A549 treated with CORT108297 at 1 μM for 4 hours (cell line): ENCODE data around the gene PCDHA7. TPM values are rescaled to one million over a fixed set of nuclear protein-coding genes. Genes with fewer than 3 reads are reported as not detected.

Experiments used
- total RNA-seq: library from RNA; stranded (reverse); fragments of 200-300 nt; extraction: Qiagen RNA extraction; gene quantifications from 5 replicates; pipeline ENCODE4 v1.2.3, GENCODE V29; 2022

Gene PCDHA7
- total RNA-seq, 1 experiment from 2014 or later, result 0.12 TPM

DNA sequence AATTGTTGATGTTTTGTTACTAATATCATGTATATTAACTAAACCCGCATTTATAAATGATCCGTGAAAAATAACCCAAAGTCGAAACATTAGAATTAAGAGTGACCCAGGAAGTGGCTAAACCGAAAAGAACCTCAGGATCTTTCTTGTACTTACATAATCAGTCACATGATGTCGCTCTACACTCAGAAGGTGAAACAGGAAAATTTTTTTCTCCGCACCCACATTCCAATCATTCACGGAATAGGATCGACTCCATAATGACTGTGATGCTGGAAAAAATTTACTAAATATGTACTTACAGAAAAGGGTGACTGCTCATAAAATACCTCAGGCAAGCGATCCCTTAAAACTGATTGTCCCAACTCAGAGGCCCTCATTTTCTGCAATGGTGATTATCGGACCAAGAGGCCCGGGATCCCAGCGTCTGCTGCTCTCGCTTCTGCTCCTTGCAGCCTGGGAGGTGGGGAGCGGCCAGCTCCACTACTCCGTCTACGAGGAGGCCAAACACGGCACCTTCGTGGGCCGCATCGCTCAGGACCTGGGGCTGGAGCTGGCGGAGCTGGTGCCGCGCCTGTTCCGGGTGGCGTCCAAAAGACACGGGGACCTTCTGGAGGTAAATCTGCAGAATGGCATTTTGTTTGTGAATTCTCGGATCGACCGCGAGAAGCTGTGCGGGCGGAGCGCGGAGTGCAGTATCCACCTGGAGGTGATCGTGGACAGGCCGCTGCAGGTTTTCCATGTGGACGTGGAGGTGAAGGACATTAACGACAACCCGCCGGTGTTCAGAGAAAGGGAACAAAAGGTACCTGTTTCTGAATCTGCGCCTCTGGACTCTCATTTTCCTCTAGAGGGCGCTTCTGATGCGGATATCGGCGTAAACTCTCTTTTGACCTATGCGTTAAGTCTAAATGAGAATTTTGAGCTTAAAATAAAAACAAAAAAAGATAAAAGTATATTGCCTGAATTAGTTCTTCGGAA, 41.3 kb downstream of the PCDHA7 start, which contains the start of gene PCDHA12:
Gene PCDHA12, plus strand, starts transcription at position 224 of the 981 bp plus-strand sequence. Its CDS starts 165 bp downstream, at position 389.

DNA sequence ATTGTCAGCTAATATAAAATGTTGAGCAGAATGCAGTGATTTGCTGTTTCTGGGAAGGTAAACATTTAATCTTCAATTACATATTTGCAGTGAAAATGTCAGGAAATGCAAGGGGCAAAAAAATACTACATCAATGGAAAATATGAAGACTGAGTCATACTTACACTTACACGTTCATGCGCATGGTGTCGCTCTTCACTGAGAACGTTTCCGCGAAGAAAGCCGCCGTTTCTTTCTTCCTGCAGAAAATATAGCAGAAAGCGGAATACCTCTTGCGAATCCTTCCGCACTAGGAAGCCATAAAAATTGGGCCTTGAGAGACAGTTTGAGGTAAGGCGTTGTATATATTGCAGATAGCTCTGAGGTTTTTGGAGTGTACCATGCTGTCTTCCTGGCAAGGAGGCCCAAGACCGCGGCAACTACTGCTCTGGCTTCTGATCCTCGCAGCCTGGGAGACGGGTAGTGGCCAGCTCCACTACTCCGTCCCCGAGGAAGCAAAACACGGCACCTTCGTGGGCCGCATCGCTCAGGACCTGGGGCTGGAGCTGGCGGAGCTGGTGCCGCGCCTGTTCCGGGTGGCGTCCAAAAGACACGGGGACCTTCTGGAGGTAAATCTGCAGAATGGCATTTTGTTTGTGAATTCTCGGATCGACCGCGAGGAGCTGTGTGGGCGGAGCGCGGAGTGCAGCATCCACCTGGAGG, 48.0 kb downstream of the PCDHA7 start, which contains the start of gene PCDHA13:
Gene PCDHA13, plus strand, starts transcription at position 236 of the 702 bp plus-strand sequence. Its CDS starts 145 bp downstream, at position 381.

Other genes starting within 250 kb of the PCDHA7 start
- gene CD14, start 201.1 kb upstream of the PCDHA7 start, total RNA-seq, result 4.2 to 5.3 TPM (median 4.5 TPM) in 5 replicates
- 11.6 to 17.6 TPM (median 14.7 TPM) in 5 replicates for gene TMCO6, start 194.8 kb upstream of the PCDHA7 start, total RNA-seq
- 101 to 133 TPM (median 119 TPM) in 5 replicates for gene NDUFA2, start 186.6 kb upstream of the PCDHA7 start, total RNA-seq
- 83.4 to 125 TPM (median 91.1 TPM) in 5 replicates for gene IK, start 186.4 kb upstream of the PCDHA7 start, total RNA-seq
- 27.6 to 30.9 TPM (median 29.4 TPM) in 5 replicates for gene WDR55, start 169.4 kb upstream of the PCDHA7 start, total RNA-seq
- 0.44 to 1.0 TPM (median 0.92 TPM) in 5 replicates for gene DND1, start 160.7 kb upstream of the PCDHA7 start, total RNA-seq
- gene HARS1, start 142.9 kb upstream of the PCDHA7 start, total RNA-seq, result 75.2 to 87.0 TPM (median 79.6 TPM) in 5 replicates
- 33.5 to 42.3 TPM (median 40.2 TPM) in 5 replicates for gene HARS2, start 142.8 kb upstream of the PCDHA7 start, total RNA-seq
- 80.9 to 136 TPM (median 89.0 TPM) in 5 replicates for gene ZMAT2, start 133.8 kb upstream of the PCDHA7 start, total RNA-seq
- 0.10 to 0.27 TPM (median 0.19 TPM) in 5 replicates for gene PCDHA1, start 48.1 kb upstream of the PCDHA7 start, total RNA-seq
- 0.05 to 0.08 TPM (median 0.05 TPM) in 4 of 5 replicates, not detected in the other for gene PCDHA2, start 39.4 kb upstream of the PCDHA7 start, total RNA-seq
- 0.88 to 1.1 TPM (median 0.96 TPM) in 5 replicates for gene PCDHA3, start 33.2 kb upstream of the PCDHA7 start, total RNA-seq
- 1.5 to 2.2 TPM (median 1.6 TPM) in 5 replicates for gene PCDHA4, start 27.2 kb upstream of the PCDHA7 start, total RNA-seq
- gene PCDHA5, start 12.7 kb upstream of the PCDHA7 start, total RNA-seq, result 0.47 to 0.79 TPM (median 0.70 TPM) in 5 replicates
- gene PCDHA6, start 6.3 kb upstream of the PCDHA7 start, total RNA-seq, result 0.03 to 0.07 TPM (median 0.05 TPM) in 4 of 5 replicates, not detected in the other
- gene PCDHA8, start 6.9 kb downstream of the PCDHA7 start, total RNA-seq, result 0.02 to 0.13 TPM (median 0.05 TPM) in 5 replicates
- gene PCDHA9, start 14.1 kb downstream of the PCDHA7 start, total RNA-seq, result 0.01 TPM in 1 of 5 replicates, not detected in the others
- gene PCDHA10, start 21.6 kb downstream of the PCDHA7 start, total RNA-seq, result 0.01 to 0.02 TPM (median 0.02 TPM) in 3 of 5 replicates, not detected in the others
- 0.08 to 0.40 TPM (median 0.10 TPM) in 5 replicates for gene PCDHA11, start 34.7 kb downstream of the PCDHA7 start, total RNA-seq
- 2.6 to 3.4 TPM (median 3.0 TPM) in 5 replicates for gene PCDHA12, start 41.0 kb downstream of the PCDHA7 start, total RNA-seq
- 0.05 to 0.20 TPM (median 0.06 TPM) in 3 of 5 replicates, not detected in the others for gene PCDHA13, start 47.9 kb downstream of the PCDHA7 start, total RNA-seq
- gene PCDHAC1, start 92.0 kb downstream of the PCDHA7 start, total RNA-seq, result 1.3 to 1.9 TPM (median 1.7 TPM) in 5 replicates
- 2.9 to 3.6 TPM (median 3.2 TPM) in 5 replicates for gene PCDHAC2, start 132.2 kb downstream of the PCDHA7 start, total RNA-seq
- not detected in 5 replicates for gene PCDHB1, start 217.1 kb downstream of the PCDHA7 start, total RNA-seq